Measurements from ENCODE around the gene GMDS. TPM values are rescaled to one million over a fixed set of nuclear protein-coding genes. Genes with fewer than 3 reads are reported as not detected.

GMDS gene
- total RNA-seq, 1 experiment from 2014 or later: 31.1 TPM

GRCh38 chr6:1640476-1640875 lies 604.9 kb downstream of the GMDS start:
- CTCF ChIA-PET: no interaction called here
- H3K9me3 Mint-ChIP-seq (ENCODE audit: unreplicated experiment): no peaks in the 10 kb centered on the region
- H3K27me3 ChIP-seq (replicated peaks; ENCODE audit: control insufficient read depth, insufficient read depth, low read length): no peaks in the 10 kb centered on the region
- no peak overlapping the region for H3K4me3 Mint-ChIP-seq (ENCODE audit: unreplicated experiment)
- no peak overlapping the region for H3K4me3 ChIP-seq (ENCODE audit: low read depth, low read length)
- BruUV-seq (replicated peaks): no TSS peak
- no peaks in the 10 kb centered on the region for H3K9me3 ChIP-seq
- H3K4me1 ChIP-seq: peaks cover 33% of the 10 kb centered on the region
- H3K36me3 Mint-ChIP-seq (ENCODE audit: insufficient read depth, unreplicated experiment): peaks cover 9% of the 10 kb centered on the region
- H3K36me3 ChIP-seq (ENCODE audit: control insufficient read depth, insufficient read depth, low read length): no peaks in the 10 kb centered on the region
- no peak for TF ChIP-seq CTCF (IDR thresholded peaks at IDR 0.05; ENCODE audit: insufficient read depth in 1 of 2, low read depth in 1 of 2, low read length in 1 of 2, severe bottlenecking in 1 of 2, unreplicated experiment in 1 of 2)
- H3K27ac Mint-ChIP-seq (ENCODE audit: unreplicated experiment): peak overlapping the region; percentile 97
- intact Hi-C loops (cut with micrococcal nuclease; ENCODE audit: unreplicated experiment): loop anchor here (2.0 kb wide), 1 partner anchor 28 kb away; no protein-coding TSS in a partner anchor
- no peaks in the 10 kb centered on the region for H3K27me3 Mint-ChIP-seq (ENCODE audit: insufficient read depth, unreplicated experiment)
- H3K4me1 Mint-ChIP-seq (ENCODE audit: low read depth, unreplicated experiment): peaks cover 32% of the 10 kb centered on the region
- POLR2A ChIA-PET: interaction anchor here (0.6 kb wide), 1 partner anchor 1658 kb away, joined by 3 read pairs; no protein-coding TSS in a partner anchor
- no peak for DNase-seq

GRCh38 chr6:1639430-1639829 lies 606.0 kb downstream of the GMDS start:
- Mint-ChIP-seq H3K27ac (ENCODE audit: unreplicated experiment) (no peak overlapping the region), H3K36me3 (ENCODE audit: insufficient read depth, unreplicated experiment) (peaks cover 9% of the 10 kb centered on the region), H3K27me3 (ENCODE audit: insufficient read depth, unreplicated experiment) (no peaks in the 10 kb centered on the region), H3K4me1 (ENCODE audit: low read depth, unreplicated experiment) (peaks cover 28% of the 10 kb centered on the region), H3K9me3 (ENCODE audit: unreplicated experiment) (no peaks in the 10 kb centered on the region), H3K4me3 (ENCODE audit: unreplicated experiment) (no peak overlapping the region)
- Histone ChIP-seq H3K4me1 (peaks cover 33% of the 10 kb centered on the region), H3K9me3 (no peaks in the 10 kb centered on the region), H3K4me3 (ENCODE audit: low read depth, low read length) (no peak overlapping the region), H3K36me3 (ENCODE audit: control insufficient read depth, insufficient read depth, low read length) (no peaks in the 10 kb centered on the region), H3K27me3 (replicated peaks; ENCODE audit: control insufficient read depth, insufficient read depth, low read length) (no peaks in the 10 kb centered on the region)
- CTCF ChIA-PET: no interaction called here
- BruUV-seq (replicated peaks): no TSS peak
- intact Hi-C loops (cut with micrococcal nuclease; ENCODE audit: unreplicated experiment): no loop called here
- no peak for DNase-seq
- POLR2A ChIA-PET: no interaction called here
- no peak for TF ChIP-seq CTCF (IDR thresholded peaks at IDR 0.05; ENCODE audit: insufficient read depth in 1 of 2, low read depth in 1 of 2, low read length in 1 of 2, severe bottlenecking in 1 of 2, unreplicated experiment in 1 of 2)

- intact Hi-C loops (cut with micrococcal nuclease; ENCODE audit: unreplicated experiment): no loop called here
- Mint-ChIP-seq H3K27me3 (ENCODE audit: insufficient read depth, unreplicated experiment) (no peaks in the 10 kb centered on the region), H3K4me1 (ENCODE audit: low read depth, unreplicated experiment) (peaks cover 17% of the 10 kb centered on the region), H3K4me3 (ENCODE audit: unreplicated experiment) (no peak overlapping the region), H3K9me3 (ENCODE audit: unreplicated experiment) (no peaks in the 10 kb centered on the region), H3K36me3 (ENCODE audit: insufficient read depth, unreplicated experiment) (peaks cover 9% of the 10 kb centered on the region), H3K27ac (ENCODE audit: unreplicated experiment) (peak overlapping the region; percentile 25)
- TF ChIP-seq CTCF (IDR thresholded peaks at IDR 0.05; ENCODE audit: insufficient read depth in 1 of 2, low read depth in 1 of 2, low read length in 1 of 2, severe bottlenecking in 1 of 2, unreplicated experiment in 1 of 2): no peak
- Histone ChIP-seq H3K27me3 (replicated peaks; ENCODE audit: control insufficient read depth, insufficient read depth, low read length) (no peaks in the 10 kb centered on the region), H3K36me3 (ENCODE audit: control insufficient read depth, insufficient read depth, low read length) (no peaks in the 10 kb centered on the region), H3K4me3 (ENCODE audit: low read depth, low read length) (no peak overlapping the region), H3K9me3 (no peaks in the 10 kb centered on the region), H3K4me1 (peaks cover 30% of the 10 kb centered on the region)
- no TSS peak for BruUV-seq (replicated peaks)
- DNase-seq: no peak
- ChIA-PET POLR2A (no interaction called here), CTCF (no interaction called here)
Measured at GRCh38 chr6:1636971-1637871, 608.2 kb downstream of the GMDS start.

All from Caco-2 (cell line).